ENCODE measurements around the gene SLC35D1.
"Not testable (repeated sequence)": the region's sequence is repeated elsewhere in the genome, so short reads cannot be mapped to it uniquely, and the experiment has no call there.

The SLC35D1 gene

GRCh38 chr1:67072749-67073148, 18.8 kb upstream of the SLC35D1 start:
- TF ChIP-seq TAF1 (IDR thresholded peaks at IDR 0.05; ENCODE audit: borderline replicate concordance, low read depth, low read length) (no peak), POLR2A (IDR thresholded peaks at IDR 0.05; ENCODE audit: low read depth, low read length) (no peak), POLR2AphosphoS5 (IDR thresholded peaks at IDR 0.05; ENCODE audit: low read depth, low read length) (no peak)
- DNase-seq (ENCODE audit: insufficient read length) (no peak), FAIRE-seq (no peak)

DNA sequence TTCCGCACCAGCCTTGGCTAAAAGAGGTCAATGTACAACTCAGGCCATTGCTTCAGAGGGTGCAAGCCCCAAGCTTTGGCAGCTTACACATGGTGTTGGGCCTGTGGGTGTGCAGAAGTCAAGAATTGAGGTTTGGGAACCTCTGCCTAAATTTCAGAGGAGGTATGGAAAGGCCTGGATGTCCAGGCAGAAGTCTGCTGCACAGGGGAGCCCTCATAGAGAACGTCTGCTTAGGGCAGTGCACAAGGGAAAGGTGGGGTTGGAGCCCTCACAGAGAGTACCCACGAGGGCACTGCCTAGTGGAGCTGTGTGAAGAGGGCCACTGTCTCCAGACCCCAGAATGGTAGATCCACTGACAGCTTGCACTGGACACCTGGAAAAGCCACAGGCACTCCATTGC, 13.7 kb upstream of the SLC35D1 start:
- not testable (repeated sequence) for DNase-seq (ENCODE audit: insufficient read length); FAIRE-seq

GRCh38 chr1:67062412-67062811, 8.5 kb upstream of the SLC35D1 start:
- DNase-seq (ENCODE audit: insufficient read length) (no peak), FAIRE-seq (no peak)
- TF ChIP-seq POLR2A (IDR thresholded peaks at IDR 0.05; ENCODE audit: low read depth, low read length) (no peak), POLR2AphosphoS5 (IDR thresholded peaks at IDR 0.05; ENCODE audit: low read depth, low read length) (no peak), TAF1 (IDR thresholded peaks at IDR 0.05; ENCODE audit: borderline replicate concordance, low read depth, low read length) (no peak)

DNA sequence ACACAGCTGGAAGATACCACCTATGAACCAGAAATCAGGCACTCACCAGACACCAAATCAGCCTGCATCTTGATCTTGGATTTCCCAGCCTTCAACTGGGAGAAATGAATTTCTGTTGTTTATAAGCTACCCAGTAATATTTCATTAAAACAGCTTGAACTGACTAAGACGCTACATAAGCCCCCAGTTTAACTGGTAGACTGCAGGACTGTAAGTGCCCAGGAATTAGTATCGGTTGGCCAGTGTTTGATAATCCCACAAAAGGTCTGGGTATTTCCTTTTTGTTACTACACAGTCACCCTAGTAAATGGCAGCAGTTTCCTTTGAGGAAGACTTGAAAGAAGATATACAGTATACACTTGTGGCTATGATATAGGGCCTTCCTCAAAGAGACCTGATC, 7.3 kb upstream of the SLC35D1 start:
- TF ChIP-seq TAF1 (IDR thresholded peaks at IDR 0.05; ENCODE audit: borderline replicate concordance, low read depth, low read length) (no peak), POLR2AphosphoS5 (IDR thresholded peaks at IDR 0.05; ENCODE audit: low read depth, low read length) (no peak), POLR2A (IDR thresholded peaks at IDR 0.05; ENCODE audit: low read depth, low read length) (no peak)
- FAIRE-seq: no peak
- DNase-seq (ENCODE audit: insufficient read length): no peak

GRCh38 chr1:67060811-67061218, 6.9 kb upstream of the SLC35D1 start:
- TF ChIP-seq POLR2AphosphoS5 (IDR thresholded peaks at IDR 0.05; ENCODE audit: low read depth, low read length): no peak
- no peak for TF ChIP-seq TAF1 (IDR thresholded peaks at IDR 0.05; ENCODE audit: borderline replicate concordance, low read depth, low read length)
- TF ChIP-seq POLR2A (IDR thresholded peaks at IDR 0.05; ENCODE audit: low read depth, low read length): no peak
- no peak for FAIRE-seq

DNA sequence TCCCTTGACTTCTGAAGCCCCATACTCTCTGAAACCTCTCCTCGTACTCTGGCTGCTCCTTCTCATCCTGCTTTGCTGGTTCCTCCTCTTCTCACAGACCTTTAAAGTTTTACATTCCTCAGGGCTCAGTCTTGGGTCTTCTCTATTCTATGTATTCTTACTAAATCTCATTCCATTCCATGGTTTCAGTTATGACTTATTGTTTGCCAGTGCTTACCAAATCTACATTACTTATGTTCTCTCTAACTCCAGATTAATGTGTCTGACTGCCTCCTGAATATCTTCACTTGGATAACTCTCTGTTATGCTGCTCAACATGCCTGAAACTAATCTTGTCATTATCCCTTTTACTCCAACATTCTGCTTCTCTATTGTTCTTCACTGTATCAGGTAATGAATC, 5.4 kb upstream of the SLC35D1 start:
- DNase-seq (ENCODE audit: insufficient read length): no peak
- TF ChIP-seq POLR2AphosphoS5 (IDR thresholded peaks at IDR 0.05; ENCODE audit: low read depth, low read length) (no peak), POLR2A (IDR thresholded peaks at IDR 0.05; ENCODE audit: low read depth, low read length) (no peak), TAF1 (IDR thresholded peaks at IDR 0.05; ENCODE audit: borderline replicate concordance, low read depth, low read length) (no peak)
- FAIRE-seq: no peak

More at GRCh38 chr1:67060811-67061218, 6.9 kb upstream of the SLC35D1 start:
- DNase-seq (ENCODE audit: insufficient read length): no peak

GRCh38 chr1:67058761-67059160, 4.8 kb upstream of the SLC35D1 start:
- no peak for DNase-seq (ENCODE audit: insufficient read length)
- FAIRE-seq: no peak
- TF ChIP-seq TAF1 (IDR thresholded peaks at IDR 0.05; ENCODE audit: borderline replicate concordance, low read depth, low read length): no peak
- TF ChIP-seq POLR2AphosphoS5 (IDR thresholded peaks at IDR 0.05; ENCODE audit: low read depth, low read length): no peak
- no peak for TF ChIP-seq POLR2A (IDR thresholded peaks at IDR 0.05; ENCODE audit: low read depth, low read length)

GRCh38 chr1:67058242-67058641, 4.3 kb upstream of the SLC35D1 start:
- no peak for TF ChIP-seq TAF1 (IDR thresholded peaks at IDR 0.05; ENCODE audit: borderline replicate concordance, low read depth, low read length)
- TF ChIP-seq POLR2A (IDR thresholded peaks at IDR 0.05; ENCODE audit: low read depth, low read length): no peak
- TF ChIP-seq POLR2AphosphoS5 (IDR thresholded peaks at IDR 0.05; ENCODE audit: low read depth, low read length): no peak
- FAIRE-seq (no peak), DNase-seq (ENCODE audit: insufficient read length) (no peak)

GRCh38 chr1:67053535-67053784, 488 bp downstream of the SLC35D1 start:
- DNase-seq (ENCODE audit: insufficient read length): no peak
- TF ChIP-seq TAF1 (IDR thresholded peaks at IDR 0.05; ENCODE audit: borderline replicate concordance, low read depth, low read length) (no peak), POLR2A (IDR thresholded peaks at IDR 0.05; ENCODE audit: low read depth, low read length) (no peak), POLR2AphosphoS5 (IDR thresholded peaks at IDR 0.05; ENCODE audit: low read depth, low read length) (no peak)
- no peak for FAIRE-seq

DNA sequence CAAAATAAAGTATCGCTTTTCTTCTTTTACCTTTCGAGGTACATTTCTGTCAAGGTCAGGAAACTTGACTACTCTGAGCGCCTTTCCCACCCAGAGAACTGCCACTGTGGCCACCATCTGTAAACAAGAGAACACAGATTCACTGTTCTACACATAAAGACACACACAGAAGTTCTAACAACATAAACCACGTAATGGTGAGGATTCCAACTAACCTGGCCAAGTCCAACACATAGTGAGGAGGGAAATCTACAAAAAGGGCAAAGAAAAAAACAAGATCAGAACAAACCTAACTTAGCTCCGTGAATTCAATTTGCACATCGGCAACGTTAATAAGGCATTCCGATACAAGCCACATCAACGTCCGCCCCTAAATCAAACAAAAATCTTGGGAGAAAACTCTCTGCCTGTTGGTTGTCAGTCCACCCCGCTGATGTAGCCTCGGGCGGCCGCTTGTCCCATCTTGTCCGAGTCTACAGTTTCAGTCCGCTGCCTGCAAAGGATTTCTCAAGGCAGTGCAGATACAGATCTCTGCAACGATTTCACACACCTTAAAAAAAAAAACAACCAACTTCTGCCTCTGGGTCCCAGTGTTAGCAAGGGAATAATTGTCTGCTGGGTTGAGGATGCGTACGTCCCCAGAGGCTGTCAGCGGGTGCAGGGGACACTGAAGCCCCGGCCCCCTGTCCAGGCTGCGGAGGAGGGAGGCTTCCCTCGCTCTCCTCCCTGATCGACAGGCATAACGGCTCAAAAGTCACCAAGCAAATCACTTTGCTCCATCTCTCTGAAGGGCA, 1.0 kb downstream of the SLC35D1 start:
- no peak for FAIRE-seq
- DNase-seq (ENCODE audit: insufficient read length): peak; percentile 27
- TF ChIP-seq POLR2AphosphoS5 (IDR thresholded peaks at IDR 0.05; ENCODE audit: low read depth, low read length) (no peak), POLR2A (IDR thresholded peaks at IDR 0.05; ENCODE audit: low read depth, low read length) (no peak), TAF1 (IDR thresholded peaks at IDR 0.05; ENCODE audit: borderline replicate concordance, low read depth, low read length) (no peak)

GRCh38 chr1:67051196-67051595, 2.8 kb downstream of the SLC35D1 start:
- TF ChIP-seq TAF1 (IDR thresholded peaks at IDR 0.05; ENCODE audit: borderline replicate concordance, low read depth, low read length) (no peak), POLR2A (IDR thresholded peaks at IDR 0.05; ENCODE audit: low read depth, low read length) (no peak), POLR2AphosphoS5 (IDR thresholded peaks at IDR 0.05; ENCODE audit: low read depth, low read length) (no peak)
- no peak for DNase-seq (ENCODE audit: insufficient read length)
- no peak for FAIRE-seq

DNA sequence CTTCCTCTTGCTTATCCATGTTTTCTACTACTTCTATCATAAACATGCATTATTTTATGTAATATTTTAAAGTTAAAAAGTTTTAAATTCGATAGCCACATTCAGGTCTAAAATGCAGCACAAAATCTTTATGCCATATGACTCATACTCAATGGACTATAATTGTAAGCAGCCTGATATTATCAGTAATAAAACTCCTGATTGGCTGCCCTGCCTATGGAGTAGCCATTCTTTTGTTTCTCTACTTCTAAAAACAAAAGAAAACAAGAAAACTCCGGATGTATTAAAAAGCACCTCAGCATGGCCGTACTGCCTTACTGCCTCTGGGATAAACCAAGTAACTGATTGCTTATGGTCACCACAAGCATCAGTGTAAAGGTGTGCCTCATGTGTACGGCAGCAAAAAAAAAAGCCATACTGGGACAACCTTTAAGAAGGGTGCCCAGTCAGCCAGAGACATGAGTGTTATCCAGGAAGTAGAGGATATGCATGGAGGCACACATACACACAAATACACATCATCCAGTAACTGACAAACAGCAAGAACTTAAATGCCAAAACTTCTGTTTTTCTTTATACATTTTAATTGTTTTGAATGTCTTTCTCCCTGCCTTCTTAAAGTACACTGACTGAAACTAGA, 9.2 kb downstream of the SLC35D1 start:
- TF ChIP-seq POLR2A (IDR thresholded peaks at IDR 0.05; ENCODE audit: low read depth, low read length) (no peak), POLR2AphosphoS5 (IDR thresholded peaks at IDR 0.05; ENCODE audit: low read depth, low read length) (no peak), TAF1 (IDR thresholded peaks at IDR 0.05; ENCODE audit: borderline replicate concordance, low read depth, low read length) (no peak)
- FAIRE-seq: no peak

More for the DNA sequence above, 9.2 kb downstream of the SLC35D1 start:
- DNase-seq (ENCODE audit: insufficient read length): no peak

Measured in GM12892 (cell line).